Hippocampal formation (tissue), 2 donors: ENCODE measurements around the gene ZNF181.

Source experiments
- DNase-seq, 2 donors: peaks; one replicate each; lab custom pipeline; 2025; lab: John Stamatoyannopoulos, UW

ZNF181 gene

GRCh38 chr19:34757441-34757840, 23.4 kb downstream of the ZNF181 start:
- no peak for DNase-seq

- no peak for DNase-seq
Measured at GRCh38 chr19:34759218-34759917, 25.3 kb downstream of the ZNF181 start.

- DNase-seq, result no peak
Measured at GRCh38 chr19:34766386-34766785, 32.3 kb downstream of the ZNF181 start.

- DNase-seq, result no peak
Measured at GRCh38 chr19:34767951-34768350, 33.9 kb downstream of the ZNF181 start.

GRCh38 chr19:34772697-34773554, 38.9 kb downstream of the ZNF181 start, which contains the start of gene ZNF599:
Gene ZNF599, minus strand, starts transcription at chr19:34773215. Its CDS starts 374 bp downstream, at chr19:34772841.
- peak; percentile 79 to 84 for DNase-seq

- DNase-seq, result no peak
Measured at GRCh38 chr19:34773555-34773864, 39.5 kb downstream of the ZNF181 start.

GRCh38 chr19:34774857-34775256, 40.8 kb downstream of the ZNF181 start:
- no peak for DNase-seq

GRCh38 chr19:34778342-34778741, 44.3 kb downstream of the ZNF181 start:
- no peak for DNase-seq

- DNase-seq, result no peak
Measured at GRCh38 chr19:34779652-34780051, 45.6 kb downstream of the ZNF181 start.

- no peak for DNase-seq
Measured at GRCh38 chr19:34786236-34786635, 52.2 kb downstream of the ZNF181 start.

- DNase-seq, result no peak
Measured at GRCh38 chr19:34787059-34787824, 53.2 kb downstream of the ZNF181 start.

- DNase-seq, result no peak
Measured at GRCh38 chr19:34788074-34788473, 54.0 kb downstream of the ZNF181 start.

GRCh38 chr19:34793565-34793964, 59.5 kb downstream of the ZNF181 start:
- no peak for DNase-seq

GRCh38 chr19:34794066-34794960, 60.3 kb downstream of the ZNF181 start:
- no peak for DNase-seq
